Amniotic stem cell (primary cell): Measurements from ENCODE around the gene KCNJ1.
A peak's percentile ranks its signal among the peaks of the same experiment; 100 is the strongest.

Experiments
- DNase-seq: peaks from one replicate; lab custom pipeline; 2025; lab: John Stamatoyannopoulos, UW

Gene KCNJ1

GRCh38 chr11:128882451-128882850, 15.4 kb upstream of the KCNJ1 start:
- no peak for DNase-seq

- no peak for DNase-seq
Observed at GRCh38 chr11:128881221-128881620, 14.1 kb upstream of the KCNJ1 start.

GRCh38 chr11:128879817-128880216, 12.7 kb upstream of the KCNJ1 start:
- DNase-seq = no peak

DNA sequence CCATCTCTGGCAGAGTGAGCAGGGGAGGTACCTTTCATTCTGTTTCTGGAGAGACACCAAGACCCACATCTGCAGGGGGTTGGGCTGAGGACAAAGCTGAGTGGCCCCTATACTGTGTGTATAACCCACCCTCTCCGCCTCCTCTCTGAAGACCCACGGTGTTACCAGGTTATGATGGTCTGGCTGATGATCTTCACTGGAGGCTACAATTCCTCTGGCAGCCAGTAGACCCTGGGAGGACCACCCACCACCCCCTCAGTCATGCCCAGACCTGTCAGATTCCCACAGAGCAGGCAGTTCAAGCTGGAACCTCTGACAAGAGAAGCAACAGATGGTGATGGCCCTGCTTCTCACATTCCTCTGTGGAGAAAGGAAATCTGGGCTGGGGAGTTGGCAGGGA, 11.4 kb upstream of the KCNJ1 start:
- no peak for DNase-seq

DNA sequence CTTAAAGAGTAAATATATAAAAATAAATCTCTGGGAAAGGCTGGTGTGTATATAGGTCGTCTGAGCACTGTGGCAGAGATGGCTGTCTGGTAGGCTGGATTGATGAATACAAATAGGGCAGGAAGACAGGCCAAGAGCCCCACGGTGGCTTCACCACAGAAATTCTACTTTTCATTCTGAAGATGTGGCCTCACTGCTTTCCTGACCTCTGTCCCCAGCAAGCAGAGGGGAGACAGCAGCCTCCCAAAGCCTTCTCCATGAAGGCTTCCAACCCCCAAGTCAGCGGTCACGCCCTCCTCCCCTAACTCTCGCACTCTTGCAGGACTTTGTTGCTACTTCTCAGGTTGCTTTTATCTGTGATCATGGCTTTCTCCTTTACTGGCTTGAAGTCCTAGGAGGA, 10.6 kb upstream of the KCNJ1 start:
- DNase-seq = no peak

- DNase-seq = no peak
Observed at GRCh38 chr11:128876133-128876650, 9.1 kb upstream of the KCNJ1 start.

- DNase-seq = no peak
Observed at GRCh38 chr11:128874427-128874826, 7.3 kb upstream of the KCNJ1 start.

DNA sequence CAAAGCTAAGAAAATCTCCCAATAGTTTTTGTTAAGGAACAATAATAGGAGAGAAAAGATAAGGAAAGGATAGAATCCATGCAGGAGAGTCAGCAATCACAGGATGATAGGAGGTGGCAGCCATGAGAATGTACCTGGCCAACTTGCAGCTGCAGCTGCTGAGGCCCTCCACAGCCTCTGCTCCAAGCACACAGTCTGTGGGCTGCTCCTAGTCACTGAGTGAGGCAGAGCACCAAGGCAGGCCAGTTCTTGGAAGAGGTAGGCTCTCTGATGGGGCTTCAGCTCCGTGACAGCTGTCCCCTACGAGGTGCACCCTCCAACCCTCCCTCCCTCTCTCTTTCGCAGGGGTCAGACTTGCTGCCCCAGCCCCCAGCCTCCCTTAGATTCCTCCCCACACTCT, 5.5 kb upstream of the KCNJ1 start:
- no peak for DNase-seq

DNA sequence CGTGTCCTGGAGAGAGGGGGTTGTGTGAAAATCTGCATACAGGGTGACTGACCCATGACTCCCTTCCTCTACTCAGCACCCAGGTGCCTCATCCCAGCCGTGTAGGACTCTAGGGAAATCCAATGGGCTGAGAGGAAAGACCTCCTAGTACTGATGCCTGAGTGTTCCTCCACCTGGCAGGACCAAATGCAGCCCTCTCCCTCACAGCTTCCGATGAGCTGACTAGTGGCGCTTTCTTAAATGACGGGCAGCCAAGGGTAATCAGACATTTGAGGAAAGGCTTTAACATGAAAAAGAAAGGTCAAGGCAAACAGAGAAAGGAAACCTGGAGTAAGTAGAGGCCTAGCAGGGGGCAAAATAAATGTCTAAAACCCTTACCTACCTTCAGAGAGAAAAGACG, 5.0 kb upstream of the KCNJ1 start:
- no peak for DNase-seq

- DNase-seq = no peak
Observed at GRCh38 chr11:128871168-128871610, 4.1 kb upstream of the KCNJ1 start.

DNA sequence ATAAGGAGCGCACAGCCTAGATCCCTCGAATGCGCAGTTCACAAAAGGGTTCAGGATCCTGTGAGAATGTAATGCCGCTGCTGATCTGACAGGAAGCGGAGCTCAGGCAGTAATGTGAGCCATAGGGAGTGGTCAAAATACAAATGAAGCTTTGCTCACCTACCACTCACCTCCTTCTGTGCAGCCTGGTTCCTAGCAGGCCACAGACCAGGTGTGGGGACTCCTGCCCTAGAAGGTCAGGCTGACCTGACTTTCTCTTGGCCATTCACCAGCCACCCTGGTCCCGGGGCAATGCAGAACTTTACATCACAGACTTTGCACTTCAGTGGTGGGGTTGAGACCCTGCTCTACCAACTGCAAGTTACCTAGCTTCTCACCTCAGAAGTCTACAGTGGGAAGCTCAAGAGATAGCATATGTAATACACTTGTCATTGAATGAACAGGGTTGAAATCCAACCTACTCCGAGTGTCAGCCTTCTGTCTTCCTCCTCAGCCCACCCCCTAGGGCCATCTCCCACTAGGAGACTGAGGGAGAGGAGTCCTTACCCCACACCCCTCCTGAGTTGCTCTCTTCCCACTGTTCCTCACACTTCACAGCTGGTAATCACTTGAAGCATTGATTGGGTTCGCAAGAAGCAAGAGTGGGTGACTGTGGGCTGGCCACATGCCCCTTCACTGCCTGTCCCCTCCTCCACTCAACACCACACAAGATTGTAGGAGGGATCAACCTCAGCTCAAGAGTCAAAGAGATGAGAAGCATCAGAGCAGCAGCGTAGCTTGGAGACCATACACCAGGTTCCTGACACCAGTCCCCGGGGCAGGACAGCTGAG, 2.0 kb upstream of the KCNJ1 start:
- DNase-seq = no peak

DNA sequence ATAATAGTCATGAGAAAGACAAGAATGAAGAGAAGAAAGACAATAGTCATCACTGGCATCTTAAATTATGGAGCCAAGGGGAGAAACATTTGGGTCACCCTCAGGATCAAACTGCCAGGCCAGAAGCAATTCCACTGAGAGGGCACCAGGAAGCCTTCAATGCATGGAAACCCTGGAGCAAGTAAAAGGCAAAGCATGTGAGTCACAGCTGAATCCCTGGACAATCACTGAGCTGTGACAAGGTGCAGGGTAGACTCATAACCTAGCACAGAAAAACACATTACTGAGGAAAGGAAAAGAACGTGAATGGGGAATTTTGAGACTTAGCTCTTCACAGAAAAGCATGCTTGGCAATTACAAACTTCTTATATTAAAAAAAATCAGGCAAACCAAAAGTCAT, 1.6 kb downstream of the KCNJ1 start:
- peak; percentile 7 for DNase-seq

- DNase-seq = peak; percentile 54
Observed at GRCh38 chr11:128862908-128863660, 4.0 kb downstream of the KCNJ1 start.

DNA sequence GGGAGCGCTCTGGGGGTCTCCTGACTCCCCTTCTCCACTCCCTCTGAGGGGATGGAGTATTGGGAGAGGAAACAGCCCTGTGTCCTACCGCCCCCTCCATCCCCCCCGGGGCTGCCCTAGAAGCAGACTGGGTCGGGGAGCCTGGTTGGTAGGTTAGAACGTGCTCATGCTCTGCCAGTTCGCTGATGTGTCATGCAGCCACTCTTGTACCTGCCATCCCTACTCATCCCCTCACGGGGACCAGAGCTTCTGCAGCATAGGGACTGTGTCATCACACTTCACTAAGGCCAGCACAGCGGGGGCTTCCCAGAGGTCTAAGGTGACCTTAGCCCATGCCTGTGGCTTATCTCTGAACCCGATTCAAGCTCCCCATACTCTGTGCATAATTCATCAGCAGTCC, 4.7 kb downstream of the KCNJ1 start:
- DNase-seq = no peak

DNA sequence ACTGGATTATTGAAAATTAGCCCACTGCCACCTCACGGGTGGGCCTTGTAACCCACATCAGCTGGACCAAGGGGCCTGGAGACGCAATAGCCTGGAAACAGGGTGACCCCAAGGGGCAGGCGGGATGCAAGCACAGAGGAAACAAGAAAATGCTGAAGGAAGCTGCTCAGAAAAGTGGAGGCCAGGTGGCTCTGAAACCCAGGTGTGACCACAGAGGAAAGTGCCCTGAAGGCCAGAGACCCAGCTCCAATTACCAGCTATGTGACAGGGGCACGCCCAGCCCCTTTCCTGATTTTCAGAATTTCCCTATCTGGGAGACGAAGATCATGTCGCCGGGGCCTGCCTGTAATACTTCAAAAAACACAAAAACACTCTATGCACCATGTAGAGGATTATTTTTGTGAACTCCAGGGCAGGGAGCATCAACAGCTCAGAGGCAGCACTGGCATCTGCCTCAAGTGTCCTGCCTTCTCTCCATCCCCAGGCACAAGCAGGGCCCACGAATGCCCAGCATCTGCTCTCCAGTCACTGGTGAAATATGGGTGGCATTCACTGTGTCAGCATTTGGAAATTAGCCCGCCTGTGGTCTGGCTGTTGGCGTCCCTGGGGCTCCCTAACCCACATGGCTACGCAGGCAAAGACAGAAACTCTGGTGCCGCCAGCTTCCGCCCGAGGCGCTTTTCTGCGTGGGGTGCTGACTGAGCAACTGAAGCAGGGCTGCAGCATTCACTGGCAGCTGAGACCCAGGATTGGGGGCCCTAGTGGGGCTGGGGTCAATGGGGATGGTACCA, 6.3 kb downstream of the KCNJ1 start:
- peak; percentile 79 for DNase-seq

DNA sequence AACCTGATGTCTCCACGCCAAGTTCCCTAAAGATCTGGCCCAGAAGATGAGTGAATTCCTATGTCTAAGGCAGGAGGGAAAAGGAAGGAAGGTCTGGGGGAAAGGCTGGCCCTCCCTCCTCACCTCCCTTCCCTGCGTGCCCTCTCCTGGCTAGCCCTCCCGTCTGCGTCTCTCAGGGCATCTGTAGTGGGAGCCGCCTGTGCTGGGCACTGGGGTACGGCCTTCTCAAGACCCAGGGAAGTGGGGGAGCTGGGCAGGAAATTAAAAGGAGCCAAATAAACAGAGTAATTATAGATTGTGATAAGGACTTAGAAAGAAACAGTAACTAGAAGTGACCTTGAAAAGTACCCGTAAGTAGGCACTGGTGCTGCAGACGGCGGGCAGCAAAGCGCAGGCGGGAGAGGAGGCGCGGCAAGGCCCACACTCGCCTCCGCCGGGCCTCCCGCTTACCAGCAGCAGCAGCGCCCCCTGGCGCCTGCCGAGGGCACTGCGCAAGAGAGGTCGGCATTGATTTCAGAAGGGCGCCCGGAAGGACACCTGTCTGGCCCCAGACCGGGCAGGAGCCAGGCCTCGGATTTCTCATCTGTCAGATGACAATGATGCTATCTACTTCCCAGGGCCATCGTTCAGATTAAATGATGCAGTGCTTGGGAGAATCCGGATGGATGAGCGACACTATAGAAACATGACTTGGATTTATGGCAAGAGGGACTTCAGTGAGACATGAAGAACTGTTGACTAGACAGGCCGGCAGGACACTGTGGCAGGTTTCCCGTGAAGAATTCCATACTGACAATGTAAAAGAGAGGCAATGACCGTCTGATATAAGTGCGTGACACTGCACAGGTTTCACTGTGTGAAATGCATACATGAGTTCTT, 7.3 kb downstream of the KCNJ1 start:
- no peak for DNase-seq

- no peak for DNase-seq
Observed at GRCh38 chr11:128857341-128857740, 9.8 kb downstream of the KCNJ1 start.

DNA sequence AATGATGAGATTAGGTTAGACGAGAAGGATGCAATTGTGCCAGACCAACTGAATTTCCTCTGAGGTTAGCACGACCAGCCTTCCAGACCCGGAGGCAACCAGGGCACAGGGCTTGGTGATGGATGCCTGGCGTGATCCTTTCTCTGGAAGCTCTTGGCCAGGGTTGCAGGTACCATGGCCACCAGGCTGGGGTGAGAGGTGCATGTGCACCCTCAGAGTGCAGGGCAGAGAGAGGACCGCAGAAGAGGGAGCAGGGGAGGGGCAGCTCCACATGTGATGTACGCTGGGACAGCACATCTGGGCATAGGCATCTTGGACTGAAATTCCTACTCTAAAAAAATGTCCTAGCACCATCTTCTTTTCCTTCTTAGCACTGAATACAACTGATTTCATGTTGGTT, 10.9 kb downstream of the KCNJ1 start:
- no peak for DNase-seq

GRCh38 chr11:128854841-128855240, 12.3 kb downstream of the KCNJ1 start:
- no peak for DNase-seq

DNA sequence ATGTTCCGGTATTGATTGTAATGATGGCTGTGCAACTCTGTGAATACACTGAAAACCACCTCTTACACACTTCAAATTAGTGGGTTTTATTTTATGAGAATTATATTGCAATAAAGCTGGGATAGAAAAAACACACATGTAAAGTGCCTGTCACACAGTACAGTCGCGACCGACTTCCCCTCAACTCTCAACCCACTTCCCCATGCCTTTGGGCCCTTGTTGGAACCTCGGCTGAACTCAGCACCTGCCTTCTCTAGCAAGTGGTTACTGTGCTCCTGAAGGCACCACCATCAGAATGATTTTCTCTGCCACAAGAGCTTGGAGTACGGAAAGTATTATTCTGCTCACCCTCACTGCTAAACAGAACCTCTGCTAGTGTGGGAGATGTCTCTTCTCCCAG, 13.5 kb downstream of the KCNJ1 start:
- DNase-seq = no peak

DNA sequence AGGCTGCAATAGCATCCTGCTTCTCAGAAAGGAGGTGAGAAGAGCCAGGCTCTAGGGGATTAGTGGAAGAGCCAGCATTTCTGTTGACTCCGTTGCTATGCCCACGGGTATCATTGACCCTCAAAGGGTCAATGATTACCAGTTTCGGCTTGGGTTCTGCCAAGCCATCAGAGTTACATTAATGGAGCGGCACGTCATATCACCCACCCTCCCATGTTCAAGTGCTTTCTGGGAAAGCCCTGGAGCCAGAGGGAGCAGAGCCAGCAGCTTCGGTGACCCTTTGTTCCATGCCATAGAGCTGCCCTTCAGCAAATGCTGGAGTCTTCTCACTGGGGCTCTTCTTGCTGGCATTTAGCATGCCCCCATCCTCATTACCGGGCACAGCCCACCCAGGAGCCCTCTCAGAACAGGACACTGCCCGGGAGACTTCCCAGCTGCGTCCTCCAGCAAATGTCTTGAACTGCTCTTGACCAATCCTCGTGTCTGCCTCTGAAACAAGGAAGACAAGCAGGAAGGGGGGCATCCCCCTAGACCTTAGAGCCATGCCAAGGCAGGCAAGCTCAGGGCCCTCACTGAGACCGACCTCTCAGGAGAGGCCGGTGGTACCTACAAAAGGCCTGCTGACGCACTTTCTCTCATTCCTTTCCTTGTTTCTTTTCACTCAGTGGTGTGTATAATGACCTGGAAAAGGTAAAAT, 14.6 kb downstream of the KCNJ1 start:
- DNase-seq = no peak
